ENCODE data around the gene RGPD6.
"Not testable (repeated sequence)": the region's sequence is repeated elsewhere in the genome, so short reads cannot be mapped to it uniquely, and the experiment has no call there.

The RGPD6 gene

DNA sequence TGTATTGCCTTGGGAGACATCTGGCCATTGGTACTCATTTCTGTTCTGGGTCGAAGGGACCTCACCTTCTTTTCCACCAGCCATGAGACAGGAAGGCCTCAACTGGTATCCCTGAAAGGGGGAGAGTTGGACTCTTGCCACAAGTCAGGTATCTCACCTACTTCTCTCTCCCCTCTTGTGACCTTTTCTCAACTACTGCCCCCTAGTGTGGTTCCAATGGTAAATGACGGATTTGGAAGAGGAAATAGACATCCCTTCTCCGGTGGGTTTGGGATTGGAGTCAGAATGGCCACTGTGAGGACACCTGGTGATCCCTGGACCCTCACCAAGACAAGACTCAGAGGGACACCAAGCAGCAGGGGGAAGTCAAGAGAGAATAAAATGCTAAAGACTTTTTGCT lies 82.5 kb downstream of the RGPD6 start:
- DNase-seq; intact Hi-C loops (cut with DNase I): not testable (repeated sequence)

DNA sequence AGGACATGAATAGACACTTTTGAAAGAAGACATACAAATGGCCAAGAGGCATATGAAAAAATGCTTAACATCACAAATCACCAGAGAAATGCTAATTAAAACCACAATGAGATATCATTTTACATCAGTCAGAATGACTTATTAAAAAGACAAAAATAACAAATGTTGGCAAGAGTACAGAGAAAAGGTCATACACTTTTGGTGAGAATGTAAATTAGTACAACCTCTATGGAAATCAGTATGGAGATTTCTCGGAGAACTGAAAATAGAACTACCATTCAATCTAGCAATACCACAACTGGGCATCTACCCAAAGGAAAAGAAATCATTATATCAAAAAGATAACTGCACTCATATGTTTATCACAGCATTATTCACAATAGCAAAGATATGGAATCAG lies 88.0 kb downstream of the RGPD6 start:
- DNase-seq; intact Hi-C loops (cut with DNase I): not testable (repeated sequence)

DNA sequence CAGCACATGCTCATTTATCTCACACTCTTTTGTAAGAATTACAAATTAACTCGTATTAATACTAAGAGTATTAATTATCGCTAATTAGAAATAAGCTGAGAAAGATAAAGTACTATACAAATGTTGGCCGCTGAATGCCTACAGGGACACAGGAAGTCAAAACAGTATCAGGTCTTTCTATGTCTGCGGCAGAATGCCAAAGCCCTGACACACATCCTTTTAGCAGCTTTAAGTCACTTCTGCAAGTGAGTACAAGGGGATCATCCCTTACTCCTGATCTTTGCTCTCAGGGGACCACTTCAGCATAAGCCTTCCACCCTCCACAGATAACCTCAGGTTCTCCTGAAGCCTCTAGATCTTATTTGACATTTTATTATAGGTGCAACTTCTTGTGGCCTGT lies 94.3 kb downstream of the RGPD6 start:
- intact Hi-C loops (cut with DNase I); DNase-seq: not testable (repeated sequence)

DNA sequence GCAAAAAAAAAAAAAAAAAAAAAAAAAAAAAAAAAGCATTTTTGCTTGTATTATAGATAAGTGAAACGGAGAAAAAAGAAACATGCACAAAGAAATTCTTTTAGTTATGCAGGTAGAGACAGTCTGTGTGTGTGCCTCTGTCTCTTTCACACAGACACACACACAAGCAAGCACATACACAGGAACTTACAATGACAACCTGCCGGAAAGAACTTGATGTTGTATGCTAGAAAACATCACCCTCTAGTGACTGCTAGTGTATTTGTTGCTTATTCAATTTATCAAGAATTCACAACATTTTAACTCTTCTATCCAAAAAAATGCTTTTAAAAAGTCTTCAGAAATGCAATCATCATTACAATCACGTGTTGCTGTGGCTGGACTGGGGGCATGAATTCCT lies 95.8 kb downstream of the RGPD6 start:
- intact Hi-C loops (cut with DNase I); DNase-seq: not testable (repeated sequence)

DNA sequence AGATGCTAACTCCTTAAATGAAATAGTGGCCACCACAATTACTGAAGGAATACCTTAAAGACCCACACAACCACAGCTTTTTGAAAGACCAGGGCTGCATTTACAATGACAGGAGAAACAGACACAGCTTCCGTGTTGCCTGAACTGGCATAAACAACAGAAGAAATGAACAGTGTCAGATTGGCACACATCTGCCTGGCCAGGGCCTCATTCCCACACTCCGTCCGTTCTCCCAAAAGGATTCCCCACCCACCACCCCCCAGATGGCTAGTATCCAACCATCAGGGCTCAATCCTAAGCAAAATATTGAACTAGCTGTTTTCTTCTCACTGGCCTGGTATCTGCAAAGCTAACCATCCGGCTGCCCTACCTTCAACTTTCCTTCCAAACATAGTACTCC lies 96.9 kb downstream of the RGPD6 start:
- DNase-seq; intact Hi-C loops (cut with DNase I): not testable (repeated sequence)

DNA sequence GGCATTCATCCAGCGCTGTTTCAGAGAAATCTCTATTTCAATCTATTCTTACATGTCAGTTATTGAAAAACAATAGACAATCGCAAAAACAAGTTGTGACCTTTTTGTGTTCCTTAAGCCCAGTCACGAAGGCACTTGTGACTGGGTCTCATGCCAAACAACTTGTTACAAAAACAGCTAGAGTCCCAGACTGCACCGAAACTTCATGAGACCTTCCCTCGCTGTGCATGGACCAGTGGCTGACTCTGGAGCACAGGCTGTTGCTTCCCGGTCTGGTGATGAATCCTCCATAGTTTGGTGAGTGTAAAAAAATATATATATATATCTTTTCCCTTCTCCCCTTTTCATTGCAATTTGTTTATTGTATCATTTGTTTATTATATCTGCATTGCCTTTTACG lies 99.7 kb downstream of the RGPD6 start:
- intact Hi-C loops (cut with DNase I); DNase-seq: not testable (repeated sequence)

DNA sequence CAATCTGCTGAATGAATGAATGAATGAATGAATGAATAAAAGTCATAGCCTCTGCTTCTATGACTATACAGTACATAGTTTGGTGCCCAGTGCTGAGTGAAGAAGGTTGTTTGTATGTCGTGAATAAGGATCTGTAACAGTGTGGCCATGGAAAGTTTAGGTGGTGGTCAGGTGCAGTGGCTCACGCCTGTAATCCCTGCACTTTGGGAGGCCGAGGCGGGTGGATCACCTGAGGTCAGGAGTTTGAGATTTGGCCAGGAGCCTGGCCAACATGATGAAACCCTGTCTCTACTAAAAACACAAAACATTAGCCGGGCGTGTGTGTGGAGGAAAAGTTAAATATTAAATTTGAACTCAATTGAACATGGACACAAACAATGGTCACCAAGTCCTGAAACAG lies 100.1 kb downstream of the RGPD6 start:
- DNase-seq; intact Hi-C loops (cut with DNase I): not testable (repeated sequence)

DNA sequence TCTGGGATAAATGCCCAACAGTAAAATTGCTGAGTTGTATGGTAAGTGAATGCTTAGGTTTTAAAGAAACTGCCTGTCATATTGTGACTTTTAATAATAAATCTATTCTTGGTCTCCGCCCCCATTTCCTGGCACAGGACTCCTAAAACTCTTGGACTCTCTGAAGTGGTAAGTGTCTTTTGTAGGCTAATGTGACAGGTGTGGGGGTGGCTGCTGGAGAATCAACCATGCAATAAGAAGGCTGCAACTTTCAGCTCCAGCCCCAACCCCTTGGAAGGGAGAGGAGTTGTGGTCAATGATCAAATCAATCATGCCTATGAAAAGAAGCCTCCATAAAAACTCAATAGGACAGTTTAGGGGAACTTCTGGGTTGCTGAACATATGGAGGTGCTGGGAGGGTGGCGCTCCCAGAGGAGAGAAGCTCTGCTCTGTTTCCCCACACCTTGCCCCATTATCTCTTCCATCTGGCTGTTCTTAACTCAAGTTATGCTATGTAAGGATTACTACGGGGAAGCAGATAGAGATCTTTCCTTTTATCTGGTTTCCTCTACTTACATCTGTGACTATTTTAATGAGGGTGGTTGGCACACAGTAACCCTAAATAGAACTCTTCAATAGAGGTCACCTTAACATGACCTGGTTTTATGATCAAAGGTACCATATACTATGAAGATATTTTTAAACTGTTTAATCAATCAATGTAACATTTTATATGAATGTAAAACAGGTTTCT lies 101.2 kb downstream of the RGPD6 start:
- intact Hi-C loops (cut with DNase I) = not testable (repeated sequence)

DNA sequence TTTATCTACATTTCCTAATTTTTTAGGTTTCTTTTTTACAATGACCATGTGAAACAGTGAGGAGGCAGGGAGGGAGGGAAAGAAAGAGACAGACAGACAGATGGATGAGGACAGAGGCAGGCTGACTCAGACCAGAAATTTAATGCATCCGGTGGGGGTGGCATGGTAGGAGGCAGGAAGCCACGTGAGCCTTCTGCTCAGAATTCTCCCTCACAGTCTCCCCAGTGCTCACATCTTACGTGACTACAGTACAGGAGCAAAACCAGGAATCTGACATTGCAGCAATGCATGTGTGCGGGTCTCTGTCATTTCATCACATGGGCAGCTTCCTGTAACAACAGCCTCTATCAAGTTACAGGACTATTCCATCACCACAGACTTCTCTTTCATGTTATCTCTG lies 102.1 kb downstream of the RGPD6 start:
- intact Hi-C loops (cut with DNase I); DNase-seq: not testable (repeated sequence)

More for the DNA sequence above, 101.2 kb downstream of the RGPD6 start:
- not testable (repeated sequence) for DNase-seq

DNA sequence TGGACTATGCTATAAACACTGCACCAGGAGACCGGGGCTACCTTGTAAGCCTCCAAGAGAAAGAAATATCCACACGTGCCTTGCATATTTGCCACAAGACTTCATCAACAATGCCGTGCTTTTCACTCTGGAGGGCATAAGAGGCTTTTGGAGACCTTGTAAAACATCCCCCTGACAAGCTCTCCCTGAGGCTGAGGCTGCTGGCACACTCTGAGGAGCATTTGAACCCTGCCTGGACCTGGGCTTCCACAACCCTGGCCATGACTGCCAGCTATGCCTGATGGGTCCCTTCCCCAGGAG lies 104.0 kb downstream of the RGPD6 start:
- DNase-seq; intact Hi-C loops (cut with DNase I): not testable (repeated sequence)

DNA sequence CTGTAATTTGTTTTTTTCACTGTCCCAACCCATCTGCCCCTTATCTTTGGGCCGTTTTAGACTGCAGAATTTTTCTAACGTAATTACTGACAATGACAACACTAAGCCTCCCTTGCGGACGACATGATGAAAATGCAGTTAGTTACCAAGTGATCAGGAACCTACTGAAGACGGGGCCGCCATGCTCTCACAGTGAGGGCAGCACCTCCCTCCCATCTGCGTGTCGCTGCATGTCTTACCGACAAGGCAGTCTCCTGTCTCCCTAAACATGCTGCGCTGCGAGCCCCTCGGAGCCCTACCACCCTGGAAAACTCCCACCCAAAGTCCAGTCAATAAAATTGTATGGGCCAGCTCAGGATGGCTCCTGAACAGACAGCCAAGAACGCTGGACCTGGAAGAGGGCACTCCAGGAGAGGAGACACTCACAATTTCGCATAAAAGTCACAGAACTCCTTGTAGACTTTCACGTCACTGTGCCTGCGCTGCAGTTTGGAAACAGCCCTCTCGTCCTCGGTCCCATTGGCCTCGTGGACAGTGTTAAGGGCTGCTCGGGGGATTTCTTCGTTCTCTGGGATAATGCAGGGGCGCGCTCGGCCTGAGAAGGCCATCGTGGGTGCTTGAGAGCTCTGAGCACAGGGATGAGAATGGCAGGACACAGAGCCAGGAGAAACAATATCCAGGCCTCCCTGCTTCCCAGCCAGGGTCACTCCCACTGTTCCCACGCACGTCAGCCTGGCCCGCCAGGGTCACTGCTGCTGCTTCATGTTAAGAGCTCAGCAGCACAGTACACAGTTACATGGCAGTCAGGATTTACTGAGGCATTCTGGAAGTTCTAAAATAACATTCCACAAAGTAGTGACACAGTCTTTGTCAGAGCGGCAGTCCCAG lies 104.6 kb downstream of the RGPD6 start, which contains the start of gene LIMS4:
Gene LIMS4, minus strand, starts transcription at position 646 of the 888 bp plus-strand sequence. Its CDS starts 38 bp downstream, at position 608.
- intact Hi-C loops (cut with DNase I) = not testable (repeated sequence)

DNA sequence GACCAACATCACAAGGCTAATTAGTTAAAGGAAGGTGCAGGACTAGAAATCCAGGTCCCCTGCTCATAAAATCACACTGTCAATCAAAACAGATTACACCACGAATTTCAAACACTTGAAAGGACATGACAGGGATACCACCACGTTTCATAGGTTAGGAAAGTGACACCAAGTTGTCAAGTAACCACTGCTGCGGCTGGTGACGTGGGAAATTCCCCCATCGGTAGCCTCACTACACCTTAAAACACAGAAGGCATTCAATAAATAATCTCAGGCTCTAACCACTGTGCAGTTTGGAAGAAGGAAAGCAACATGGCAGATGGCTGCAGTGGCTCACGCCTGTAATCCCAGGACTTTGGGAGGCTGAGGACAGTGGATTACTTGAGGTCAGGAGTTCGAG lies 108.1 kb downstream of the RGPD6 start:
- DNase-seq; intact Hi-C loops (cut with DNase I): not testable (repeated sequence)

More for the DNA sequence above, 104.6 kb downstream of the RGPD6 start, which contains the start of gene LIMS4:
- not testable (repeated sequence) for DNase-seq

DNA sequence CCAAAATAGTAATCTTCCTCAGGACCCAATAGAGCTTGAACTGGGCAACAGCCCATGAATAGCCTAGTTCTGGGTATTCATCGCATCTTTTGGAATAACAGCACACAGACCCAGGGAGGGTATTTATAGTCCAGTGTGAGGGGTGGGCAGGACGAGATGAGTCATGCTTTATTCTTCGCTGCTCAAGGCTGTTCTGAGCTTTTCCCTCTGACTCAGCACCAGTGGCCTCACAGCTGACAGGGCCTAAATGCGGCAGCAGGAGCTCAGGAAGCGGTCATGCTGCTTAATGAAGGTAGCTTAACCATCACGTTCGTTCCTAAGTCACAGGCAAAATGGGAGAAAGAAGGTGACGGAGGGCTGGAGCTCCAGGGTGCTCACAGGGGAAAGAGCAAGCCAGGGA lies 111.7 kb downstream of the RGPD6 start:
- DNase-seq; intact Hi-C loops (cut with DNase I): not testable (repeated sequence)

Measured in head of caudate nucleus (tissue), 42 donors.